BJ (cell line): ENCODE measurements around the gene CACNG1. TPM values are rescaled to one million over a fixed set of nuclear protein-coding genes. Genes with fewer than 3 reads are reported as not detected.
"Not testable (repeated sequence)": the region's sequence is repeated elsewhere in the genome, so short reads cannot be mapped to it uniquely, and the experiment has no call there.

Source experiments
- CTCF ChIA-PET: fragments of 350-600 bp; formaldehyde crosslinking; extraction: SDS; loops from one replicate; lab custom pipeline; 2021; ENCODE audit warnings: antibody characterized with exemption, inconsistent platforms; lab: Yijun Ruan, JAX
- POLR2A ChIA-PET: fragments of 300-600 bp; sonication (Branson Sonifier 250); formaldehyde crosslinking; extraction: SDS; loops from one replicate; lab custom pipeline; 2021; ENCODE audit warnings: antibody characterized with exemption; lab: Charles Lee
- DNase-seq: peaks from one replicate; pipeline ENCODE4 v3.0.0-alpha.2; 2011; ENCODE audit warnings: low read depth
- H3K27me3 ChIP-seq: 2 replicates; pipeline ENCODE4 v1.6.0; 2011; ENCODE audit warnings: low read length; ENCODE audit not compliant: control insufficient read depth, insufficient read depth
- H3K36me3 ChIP-seq: 2 replicates; pipeline ENCODE4 v1.5.1; 2011; ENCODE audit warnings: low read length; ENCODE audit not compliant: control insufficient read depth, insufficient read depth
- H3K4me3 ChIP-seq: 2 replicates; pipeline ENCODE4 v1.5.1; 2011; ENCODE audit warnings: low read depth, mild to moderate bottlenecking, control low read depth, low read length
- polyA plus RNA-seq: library from polyadenylated mRNA; depleted of rRNA; stranded (reverse); fragments of >200 nt; gene quantifications from 2 replicates; pipeline ENCODE4 v1.2.3, GENCODE V29; 2011
- TF ChIP-seq, protein P1 (sequence below): IDR thresholded peaks from 2 replicates; pipeline ENCODE4 v1.5.1; 2011; ENCODE audit warnings: low read depth, mild to moderate bottlenecking, control low read depth, inconsistent platforms, low read length, moderate library complexity; ENCODE audit not compliant: insufficient read depth

The CACNG1 gene
- polyA plus RNA-seq, 1 experiment = not detected

DNA sequence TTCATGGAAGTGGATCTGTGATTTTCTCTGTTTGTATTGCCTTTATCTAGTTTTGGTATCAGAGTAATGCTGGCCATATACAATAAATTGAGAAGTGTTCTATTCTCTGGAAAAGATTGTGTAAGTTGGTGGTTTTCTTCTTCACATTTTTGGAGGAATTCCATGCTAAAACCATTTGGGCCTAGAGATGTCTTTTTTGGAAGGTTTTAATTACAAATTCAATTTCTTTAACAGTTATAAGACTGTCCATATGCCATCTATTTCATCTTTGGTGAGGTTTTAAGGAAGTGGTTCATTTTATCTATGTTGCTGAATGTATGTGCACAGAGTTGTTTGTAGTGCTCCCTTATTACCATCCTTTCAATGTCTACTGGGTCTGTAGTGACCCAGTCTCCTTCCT lies 46.0 kb downstream of the CACNG1 start:
- Histone ChIP-seq H3K27me3 (no peaks in the 10 kb centered on the region), H3K4me3 (no peak overlapping the region), H3K36me3 (peaks cover 2% of the 10 kb centered on the region; the same call in 1 of the 2 replicates)
- TF ChIP-seq, protein P1, sequence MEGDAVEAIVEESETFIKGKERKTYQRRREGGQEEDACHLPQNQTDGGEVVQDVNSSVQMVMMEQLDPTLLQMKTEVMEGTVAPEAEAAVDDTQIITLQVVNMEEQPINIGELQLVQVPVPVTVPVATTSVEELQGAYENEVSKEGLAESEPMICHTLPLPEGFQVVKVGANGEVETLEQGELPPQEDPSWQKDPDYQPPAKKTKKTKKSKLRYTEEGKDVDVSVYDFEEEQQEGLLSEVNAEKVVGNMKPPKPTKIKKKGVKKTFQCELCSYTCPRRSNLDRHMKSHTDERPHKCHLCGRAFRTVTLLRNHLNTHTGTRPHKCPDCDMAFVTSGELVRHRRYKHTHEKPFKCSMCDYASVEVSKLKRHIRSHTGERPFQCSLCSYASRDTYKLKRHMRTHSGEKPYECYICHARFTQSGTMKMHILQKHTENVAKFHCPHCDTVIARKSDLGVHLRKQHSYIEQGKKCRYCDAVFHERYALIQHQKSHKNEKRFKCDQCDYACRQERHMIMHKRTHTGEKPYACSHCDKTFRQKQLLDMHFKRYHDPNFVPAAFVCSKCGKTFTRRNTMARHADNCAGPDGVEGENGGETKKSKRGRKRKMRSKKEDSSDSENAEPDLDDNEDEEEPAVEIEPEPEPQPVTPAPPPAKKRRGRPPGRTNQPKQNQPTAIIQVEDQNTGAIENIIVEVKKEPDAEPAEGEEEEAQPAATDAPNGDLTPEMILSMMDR = no peak
- DNase-seq = no peak
- ChIA-PET POLR2A (no interaction called here), CTCF (no interaction called here)

DNA sequence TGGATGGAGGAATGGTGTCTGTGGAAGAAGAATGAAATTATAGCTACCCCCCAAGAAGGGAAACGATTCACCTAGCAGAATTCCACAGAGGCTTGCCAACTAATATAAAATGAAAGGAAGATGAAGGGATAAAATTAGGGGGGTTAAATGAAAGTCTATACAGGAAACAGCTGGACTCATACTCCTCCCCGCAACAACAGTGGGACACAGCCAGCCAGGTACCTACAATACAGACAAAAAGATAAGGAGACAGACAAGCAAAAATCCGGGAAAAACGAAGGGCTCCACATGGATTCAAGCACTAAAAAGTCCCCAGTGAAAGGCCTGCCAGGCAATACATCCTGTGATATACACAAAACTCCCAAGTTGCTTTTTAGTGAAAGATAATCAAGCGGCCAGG lies 47.9 kb downstream of the CACNG1 start:
- ChIA-PET POLR2A (no interaction called here), CTCF (no interaction called here)
- Histone ChIP-seq H3K4me3 (no peak overlapping the region), H3K36me3 (peaks cover 2% of the 10 kb centered on the region; the same call in 1 of the 2 replicates), H3K27me3 (no peaks in the 10 kb centered on the region)
- no peak for DNase-seq
- TF ChIP-seq, protein P1 = no peak

DNA sequence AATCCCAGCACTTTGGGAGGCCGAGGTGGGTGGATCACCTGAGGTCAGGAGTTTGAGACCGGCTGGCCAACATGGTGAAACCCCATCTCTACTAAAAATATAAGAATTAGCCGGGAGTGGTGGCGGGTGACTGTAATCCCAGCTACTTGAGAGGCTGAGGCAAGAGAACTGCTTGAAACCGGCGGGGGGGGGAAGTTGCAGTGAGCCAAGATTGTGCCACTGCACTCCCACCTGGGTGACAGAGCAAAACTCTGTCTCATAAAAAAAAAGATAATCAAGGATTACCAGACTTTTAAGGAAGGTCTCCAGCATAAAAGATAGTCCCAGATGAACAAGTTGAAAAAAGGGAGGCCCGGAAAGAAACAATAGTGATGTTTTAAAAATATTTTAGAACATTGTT lies 48.4 kb downstream of the CACNG1 start:
- DNase-seq, POLR2A ChIA-PET, H3K27me3 ChIP-seq, H3K4me3 ChIP-seq, H3K36me3 ChIP-seq, CTCF ChIA-PET: not testable (repeated sequence)

DNA sequence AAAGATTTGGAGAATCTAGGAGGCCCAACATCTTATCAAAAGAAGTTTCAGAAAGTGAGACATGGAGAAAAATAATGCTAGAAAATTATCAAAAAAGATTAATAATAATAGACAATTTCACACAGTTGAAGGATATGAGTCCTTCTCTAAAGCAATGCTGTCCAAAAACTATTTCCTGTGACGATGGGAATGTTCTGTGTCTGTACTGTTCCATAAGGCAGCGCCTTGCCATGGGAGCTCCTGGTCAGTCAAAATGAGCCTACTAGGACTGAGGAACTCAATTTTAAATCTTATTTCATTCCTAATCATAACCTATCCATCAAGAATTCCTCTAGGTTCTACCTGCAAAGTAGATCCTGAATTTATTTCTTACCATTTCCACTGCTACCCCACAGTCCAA lies 49.0 kb downstream of the CACNG1 start:
- POLR2A ChIA-PET = no interaction called here
- DNase-seq = no peak
- TF ChIP-seq, protein P1 = no peak
- CTCF ChIA-PET = interaction anchor here (0.6 kb wide), 1 partner anchor 126 kb away, joined by 3 read pairs; no protein-coding TSS in a partner anchor
- Histone ChIP-seq H3K27me3 (no peaks in the 10 kb centered on the region), H3K4me3 (no peak overlapping the region), H3K36me3 (peaks cover under 1% of the 10 kb centered on the region; the same call in 1 of the 2 replicates)

DNA sequence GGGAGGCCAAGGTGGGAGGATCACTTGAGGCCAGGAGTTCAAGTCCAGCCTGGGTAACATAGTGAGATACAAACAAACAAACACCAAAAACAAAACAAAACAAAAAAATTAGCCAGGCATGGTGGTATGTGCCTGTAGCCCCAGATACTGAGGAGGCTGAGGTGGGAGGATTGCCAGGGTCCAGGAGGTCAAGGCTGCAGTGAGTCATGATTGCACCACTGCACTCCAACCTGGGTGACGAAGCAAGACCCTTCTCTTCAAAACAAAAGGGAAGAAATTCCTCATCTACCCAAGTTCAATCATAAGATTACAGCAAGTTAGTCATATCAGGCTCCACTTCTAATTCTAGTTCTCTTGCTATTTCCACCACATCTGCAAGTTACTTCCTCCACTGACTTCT lies 50.9 kb downstream of the CACNG1 start:
- POLR2A ChIA-PET, H3K27me3 ChIP-seq, H3K4me3 ChIP-seq, H3K36me3 ChIP-seq, CTCF ChIA-PET, DNase-seq: not testable (repeated sequence)

DNA sequence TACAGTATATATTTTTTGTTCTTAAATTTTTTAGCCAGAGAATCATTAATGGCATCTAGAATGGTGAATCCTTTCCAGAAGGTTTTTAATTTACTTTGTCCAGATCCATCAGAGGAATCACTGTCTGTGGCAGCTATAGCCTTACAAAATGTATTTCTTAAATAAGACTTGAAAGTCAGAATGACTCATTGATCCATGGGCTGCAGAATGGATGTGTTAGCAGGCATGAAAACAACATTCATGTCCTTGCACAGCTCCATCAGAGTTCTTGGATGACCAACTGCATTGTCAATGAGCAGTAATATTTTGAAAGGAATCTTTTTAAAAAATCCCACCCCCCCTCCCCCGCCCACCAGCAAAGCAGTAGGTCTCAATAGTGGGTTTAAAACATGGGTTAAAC lies 51.4 kb downstream of the CACNG1 start:
- ChIA-PET CTCF (interaction anchor here (0.7 kb wide), 1 partner anchor 192 kb away, joined by 3 read pairs; no protein-coding TSS in a partner anchor), POLR2A (no interaction called here)
- no peak overlapping the region for H3K4me3 ChIP-seq
- H3K36me3 ChIP-seq = no peaks in the 10 kb centered on the region
- no peaks in the 10 kb centered on the region for H3K27me3 ChIP-seq
- TF ChIP-seq, protein P1 = no peak
- DNase-seq = no peak
